Ovary (tissue), 3 donors: ENCODE data around the gene INPP4A.

Source experiments
- CTCF ChIP-seq, 3 donors: fragments of 450-650 bp in 2 of 3; fragments of 200-600 bp in 1 of 3; IDR thresholded peaks; one replicate each; pipeline versions ENCODE4 v1.5.1 to v1.8.0; 2016 to 2022; ENCODE audit warnings: antibody characterized with exemption in 3 of 3, mild to moderate bottlenecking in 1 of 3
- EP300 ChIP-seq: sonication (generic); formaldehyde crosslinking; IDR thresholded peaks from one replicate; pipeline ENCODE4 v1.6.1; 2017; ENCODE audit warnings: antibody characterized with exemption
- POLR2A ChIP-seq: fragments of 450-650 bp; IDR thresholded peaks from one replicate; pipeline ENCODE4 v1.6.1; 2017; ENCODE audit warnings: antibody characterized with exemption, mild to moderate bottlenecking, moderate library complexity
- donor health status: DM: no; HTN: no; CAD: no.

- TF ChIP-seq EP300 (no peak), CTCF (IDR thresholded peaks at IDR 0.05) (no peak), POLR2A (no peak)
Observed at GRCh38 chr2:98510322-98510662, 65.6 kb downstream of the INPP4A start.
